GM23338 (cell line): ENCODE results near the gene TCL1A. TPM values are rescaled to one million over a fixed set of nuclear protein-coding genes. Genes with fewer than 3 reads are reported as not detected.

Source experiments
- ATAC-seq: fragments of 200-7000 bp; cut with Tn5 transposase; 3 replicates; pipeline ENCODE4 v1.9.1; 2020
- DNase-seq: peaks from one replicate; pipeline ENCODE4 v3.0.0-alpha.2; 2015; ENCODE audit warnings: low spot score
- H2AFZ ChIP-seq: fragments of 200-600 bp; sonication (generic); 2 replicates; pipeline ENCODE4 v1.8.0; 2016; ENCODE audit warnings: antibody characterized with exemption, mild to moderate bottlenecking, moderate library complexity
- H3F3A ChIP-seq: fragments of 200-600 bp; sonication (generic); replicated peaks from 2 replicates; pipeline ENCODE4 v1.8.0; 2017; ENCODE audit warnings: antibody characterized with exemption, mixed run types, low read depth
- H3K27ac ChIP-seq: fragments of 200-600 bp; sonication (generic); 2 replicates; pipeline ENCODE4 v1.6.1; 2016; ENCODE audit warnings: low read depth
- H3K27me3 ChIP-seq: fragments of 200-600 bp; sonication (generic); 2 replicates; pipeline ENCODE4 v1.8.0; 2016; ENCODE audit warnings: mild to moderate bottlenecking, mixed run types, moderate library complexity; ENCODE audit not compliant: insufficient read depth
- H3K36me3 ChIP-seq: fragments of 200-600 bp; sonication (generic); 2 replicates; pipeline ENCODE4 v1.8.0; 2016; ENCODE audit warnings: mild to moderate bottlenecking; ENCODE audit not compliant: insufficient read depth
- H3K4me1 ChIP-seq: fragments of 200-600 bp; sonication (generic); 2 replicates; pipeline ENCODE4 v1.8.0; 2016; ENCODE audit warnings: mild to moderate bottlenecking, moderate library complexity; ENCODE audit not compliant: insufficient read depth
- H3K4me2 ChIP-seq: fragments of 200-600 bp; sonication (generic); 2 replicates; pipeline ENCODE4 v1.7.1; 2017; ENCODE audit warnings: mixed run types
- H3K4me3 ChIP-seq: fragments of 200-600 bp; sonication (generic); 2 replicates; pipeline ENCODE4 v1.6.1; 2016; ENCODE audit warnings: mixed run types
- H3K79me2 ChIP-seq: fragments of 200-600 bp; sonication (generic); replicated peaks from 2 replicates; pipeline ENCODE4 v1.8.0; 2017; ENCODE audit warnings: mild to moderate bottlenecking; ENCODE audit not compliant: insufficient read depth
- H3K9me2 ChIP-seq: fragments of 200-600 bp; sonication (generic); 2 replicates; pipeline ENCODE4 v1.8.0; 2017; ENCODE audit not compliant: insufficient read depth
- H4K20me1 ChIP-seq: fragments of 200-600 bp; sonication (generic); replicated peaks from 2 replicates; pipeline ENCODE4 v1.8.0; 2017; ENCODE audit warnings: mild to moderate bottlenecking; ENCODE audit not compliant: insufficient read depth
- H3K27ac Mint-ChIP-seq: 2 replicates; pipeline ENCODE4 v1.8.0; 2020; ENCODE audit warnings: inconsistent platforms, mild to moderate bottlenecking, moderate library complexity, mixed read lengths
- H3K27me3 Mint-ChIP-seq: 3 replicates; pipeline ENCODE4 v1.8.0; 2022; ENCODE audit warnings: low read depth, mild to moderate bottlenecking, moderate library complexity, mixed read lengths, inconsistent platforms; ENCODE audit not compliant: insufficient read depth, poor library complexity
- H3K36me3 Mint-ChIP-seq: 3 replicates; pipeline ENCODE4 v1.8.0; 2021; ENCODE audit warnings: low read depth, mild to moderate bottlenecking, inconsistent platforms, moderate library complexity, mixed read lengths
- H3K4me1 Mint-ChIP-seq: 3 replicates; pipeline ENCODE4 v1.8.0; 2020; ENCODE audit warnings: mild to moderate bottlenecking, inconsistent platforms, mixed read lengths
- H3K4me3 Mint-ChIP-seq: 3 replicates; pipeline ENCODE4 v1.8.0; 2021; ENCODE audit warnings: moderate library complexity, mild to moderate bottlenecking, inconsistent platforms, mixed read lengths
- H3K9me3 Mint-ChIP-seq: 3 replicates; pipeline ENCODE4 v1.8.0; 2020; ENCODE audit warnings: moderate library complexity, mild to moderate bottlenecking, inconsistent platforms, mixed read lengths
- CREB1 ChIP-seq: fragments of 250-450 bp; sonication (Bioruptor Pico); IDR thresholded peaks from 2 replicates; pipeline ENCODE4 v1.5.0; 2020; ENCODE audit warnings: low read depth, mild to moderate bottlenecking, moderate library complexity
- CTCF ChIP-seq, 2 experiments: fragments of 200-600 bp in 1 of 2; sonication (generic) in 1 of 2; conservative IDR thresholded peaks; 2 replicates each; pipeline versions ENCODE4 v1.5.1 to v1.6.1; 2016 to 2017; ENCODE audit warnings: antibody characterized with exemption in 2 of 2, low read depth in 2 of 2, mild to moderate bottlenecking in 2 of 2, moderate library complexity in 1 of 2
- EZH2 ChIP-seq: fragments of 200-600 bp; sonication (generic); IDR thresholded peaks from one replicate; pipeline ENCODE4 v1.8.0; 2017; ENCODE audit warnings: antibody characterized with exemption, mild to moderate bottlenecking, low read depth; ENCODE audit not compliant: unreplicated experiment
- EZH2phosphoT487 ChIP-seq: fragments of 200-600 bp; sonication (generic); IDR thresholded peaks from one replicate; pipeline ENCODE4 v1.8.1; 2018; ENCODE audit warnings: antibody characterized with exemption; ENCODE audit not compliant: unreplicated experiment
- JUNB ChIP-seq: IDR thresholded peaks from one replicate; pipeline ENCODE4 v1.6.1; 2016; ENCODE audit warnings: antibody characterized with exemption; ENCODE audit not compliant: unreplicated experiment
- NANOG ChIP-seq: IDR thresholded peaks from 2 replicates; pipeline ENCODE4 v1.6.1; 2016; ENCODE audit warnings: antibody characterized with exemption, borderline replicate concordance
- REST ChIP-seq: IDR thresholded peaks from one replicate; pipeline ENCODE4 v1.6.1; 2018; ENCODE audit warnings: antibody characterized with exemption; ENCODE audit not compliant: unreplicated experiment
- STAT1 ChIP-seq: IDR thresholded peaks from one replicate; pipeline ENCODE4 v1.6.1; 2016; ENCODE audit warnings: antibody characterized with exemption; ENCODE audit not compliant: unreplicated experiment
- ZNF114 ChIP-seq: fragments of 250-450 bp; sonication (Bioruptor Pico); IDR thresholded peaks from 2 replicates; pipeline ENCODE4 v1.5.0; 2020; ENCODE audit warnings: mild to moderate bottlenecking, moderate library complexity
- ZNF331 ChIP-seq: fragments of 250-450 bp; sonication (Bioruptor Pico); IDR thresholded peaks from 2 replicates; pipeline ENCODE4 v1.5.0; 2020; ENCODE audit warnings: low read depth, mild to moderate bottlenecking, moderate library complexity
- polyA plus RNA-seq: library from polyadenylated mRNA; unstranded; fragments of >200 nt; fragmentation: Nextera tagmentation; extraction: Ambion mirVana; gene quantifications from 2 replicates; pipeline ENCODE4 v1.2.1, GENCODE V29; 2016
- total RNA-seq: library from RNA; depleted of rRNA; stranded (reverse); fragments of >200 nt; shearing (Covaris generic); gene quantifications from 2 replicates; pipeline ENCODE4 v1.2.3, GENCODE V29; 2014
- TF ChIP-seq, protein P1 (sequence below): fragments of 250-450 bp; sonication (Bioruptor Pico); IDR thresholded peaks from 2 replicates; pipeline ENCODE4 v1.5.0; 2020; ENCODE audit warnings: mild to moderate bottlenecking, moderate library complexity
- TF ChIP-seq, protein P2 (sequence below): IDR thresholded peaks from 2 replicates; pipeline ENCODE4 v1.6.1; 2016; ENCODE audit warnings: antibody characterized with exemption

The TCL1A gene
- total and polyA plus RNA-seq, 2 experiments from 2014 or later: 3.6 to 5.3 TPM

DNA sequence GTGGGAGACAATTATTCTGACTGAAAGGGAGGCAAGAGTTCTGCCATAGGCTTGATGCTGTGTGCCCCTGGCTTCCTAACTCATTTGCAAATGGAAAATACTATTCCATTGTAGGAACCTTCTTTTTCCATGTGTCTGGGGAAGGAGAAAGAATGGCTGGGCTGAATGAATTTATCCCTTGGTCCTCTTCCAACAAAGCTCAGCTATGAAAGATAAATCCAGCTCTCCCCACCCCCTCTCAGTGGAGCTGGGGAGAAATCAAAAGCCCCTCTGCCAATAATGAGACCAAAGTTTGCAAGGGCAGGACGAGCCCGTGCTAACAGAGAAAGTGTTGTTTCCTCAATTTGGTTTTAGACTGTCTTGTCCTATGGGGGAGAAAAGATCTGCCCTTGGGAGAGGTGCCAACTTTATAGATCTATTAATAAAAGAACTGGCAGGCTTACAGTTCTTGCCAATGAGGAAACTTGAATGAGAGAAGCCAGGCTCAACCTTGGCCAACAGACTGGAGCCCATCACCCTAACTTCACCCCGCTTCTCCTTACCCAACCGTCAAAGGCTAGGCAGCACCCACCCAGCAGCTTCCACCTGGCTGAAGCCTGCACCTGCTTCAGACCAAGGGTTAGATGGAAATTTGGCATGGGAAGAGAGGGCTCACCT lies 36.6 kb downstream of the TCL1A start:
- H3K9me3 Mint-ChIP-seq: peaks cover 16% of the 10 kb centered on the region
- peaks cover 2% of the 10 kb centered on the region for H3K27me3 Mint-ChIP-seq

More for the DNA sequence above, 36.6 kb downstream of the TCL1A start:
- no peaks in the 10 kb centered on the region for H4K20me1 ChIP-seq
- H3K27ac ChIP-seq: no peak overlapping the region
- no peaks in the 10 kb centered on the region for H3F3A ChIP-seq
- H3K27ac Mint-ChIP-seq: no peak overlapping the region
- no peak overlapping the region for H3K4me2 ChIP-seq
- H3K79me2 ChIP-seq: no peaks in the 10 kb centered on the region
- H3K27me3 ChIP-seq: no peaks in the 10 kb centered on the region
- no peak for ATAC-seq
- no peak for TF ChIP-seq ZNF331
- TF ChIP-seq NANOG: no peak
- TF ChIP-seq CREB1 (CRISPR knock-in tag): no peak
- TF ChIP-seq, protein P1, sequence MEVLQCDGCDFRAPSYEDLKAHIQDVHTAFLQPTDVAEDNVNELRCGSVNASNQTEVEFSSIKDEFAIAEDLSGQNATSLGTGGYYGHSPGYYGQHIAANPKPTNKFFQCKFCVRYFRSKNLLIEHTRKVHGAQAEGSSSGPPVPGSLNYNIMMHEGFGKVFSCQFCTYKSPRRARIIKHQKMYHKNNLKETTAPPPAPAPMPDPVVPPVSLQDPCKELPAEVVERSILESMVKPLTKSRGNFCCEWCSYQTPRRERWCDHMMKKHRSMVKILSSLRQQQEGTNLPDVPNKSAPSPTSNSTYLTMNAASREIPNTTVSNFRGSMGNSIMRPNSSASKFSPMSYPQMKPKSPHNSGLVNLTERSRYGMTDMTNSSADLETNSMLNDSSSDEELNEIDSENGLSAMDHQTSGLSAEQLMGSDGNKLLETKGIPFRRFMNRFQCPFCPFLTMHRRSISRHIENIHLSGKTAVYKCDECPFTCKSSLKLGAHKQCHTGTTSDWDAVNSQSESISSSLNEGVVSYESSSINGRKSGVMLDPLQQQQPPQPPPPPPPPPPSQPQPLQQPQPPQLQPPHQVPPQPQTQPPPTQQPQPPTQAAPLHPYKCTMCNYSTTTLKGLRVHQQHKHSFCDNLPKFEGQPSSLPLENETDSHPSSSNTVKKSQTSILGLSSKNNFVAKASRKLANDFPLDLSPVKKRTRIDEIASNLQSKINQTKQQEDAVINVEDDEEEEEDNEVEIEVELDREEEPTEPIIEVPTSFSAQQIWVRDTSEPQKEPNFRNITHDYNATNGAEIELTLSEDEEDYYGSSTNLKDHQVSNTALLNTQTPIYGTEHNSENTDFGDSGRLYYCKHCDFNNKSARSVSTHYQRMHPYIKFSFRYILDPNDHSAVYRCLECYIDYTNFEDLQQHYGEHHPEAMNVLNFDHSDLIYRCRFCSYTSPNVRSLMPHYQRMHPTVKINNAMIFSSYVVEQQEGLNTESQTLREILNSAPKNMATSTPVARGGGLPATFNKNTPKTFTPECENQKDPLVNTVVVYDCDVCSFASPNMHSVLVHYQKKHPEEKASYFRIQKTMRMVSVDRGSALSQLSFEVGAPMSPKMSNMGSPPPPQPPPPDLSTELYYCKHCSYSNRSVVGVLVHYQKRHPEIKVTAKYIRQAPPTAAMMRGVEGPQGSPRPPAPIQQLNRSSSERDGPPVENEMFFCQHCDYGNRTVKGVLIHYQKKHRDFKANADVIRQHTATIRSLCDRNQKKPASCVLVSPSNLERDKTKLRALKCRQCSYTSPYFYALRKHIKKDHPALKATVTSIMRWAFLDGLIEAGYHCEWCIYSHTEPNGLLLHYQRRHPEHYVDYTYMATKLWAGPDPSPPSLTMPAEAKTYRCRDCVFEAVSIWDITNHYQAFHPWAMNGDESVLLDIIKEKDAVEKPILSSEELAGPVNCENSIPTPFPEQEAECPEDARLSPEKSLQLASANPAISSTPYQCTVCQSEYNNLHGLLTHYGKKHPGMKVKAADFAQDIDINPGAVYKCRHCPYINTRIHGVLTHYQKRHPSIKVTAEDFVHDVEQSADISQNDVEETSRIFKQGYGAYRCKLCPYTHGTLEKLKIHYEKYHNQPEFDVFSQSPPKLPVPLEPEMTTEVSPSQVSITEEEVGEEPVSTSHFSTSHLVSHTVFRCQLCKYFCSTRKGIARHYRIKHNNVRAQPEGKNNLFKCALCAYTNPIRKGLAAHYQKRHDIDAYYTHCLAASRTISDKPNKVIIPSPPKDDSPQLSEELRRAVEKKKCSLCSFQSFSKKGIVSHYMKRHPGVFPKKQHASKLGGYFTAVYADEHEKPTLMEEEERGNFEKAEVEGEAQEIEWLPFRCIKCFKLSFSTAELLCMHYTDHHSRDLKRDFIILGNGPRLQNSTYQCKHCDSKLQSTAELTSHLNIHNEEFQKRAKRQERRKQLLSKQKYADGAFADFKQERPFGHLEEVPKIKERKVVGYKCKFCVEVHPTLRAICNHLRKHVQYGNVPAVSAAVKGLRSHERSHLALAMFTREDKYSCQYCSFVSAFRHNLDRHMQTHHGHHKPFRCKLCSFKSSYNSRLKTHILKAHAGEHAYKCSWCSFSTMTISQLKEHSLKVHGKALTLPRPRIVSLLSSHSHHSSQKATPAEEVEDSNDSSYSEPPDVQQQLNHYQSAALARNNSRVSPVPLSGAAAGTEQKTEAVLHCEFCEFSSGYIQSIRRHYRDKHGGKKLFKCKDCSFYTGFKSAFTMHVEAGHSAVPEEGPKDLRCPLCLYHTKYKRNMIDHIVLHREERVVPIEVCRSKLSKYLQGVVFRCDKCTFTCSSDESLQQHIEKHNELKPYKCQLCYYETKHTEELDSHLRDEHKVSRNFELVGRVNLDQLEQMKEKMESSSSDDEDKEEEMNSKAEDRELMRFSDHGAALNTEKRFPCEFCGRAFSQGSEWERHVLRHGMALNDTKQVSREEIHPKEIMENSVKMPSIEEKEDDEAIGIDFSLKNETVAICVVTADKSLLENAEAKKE (CRISPR knock-in tag): no peak
- no peak for TF ChIP-seq EZH2
- no peak for TF ChIP-seq CTCF (conservative IDR thresholded peaks at IDR 0.05; ENCODE audit: low read depth in 2 of 2)
- no peak for TF ChIP-seq STAT1
- TF ChIP-seq, protein P2, sequence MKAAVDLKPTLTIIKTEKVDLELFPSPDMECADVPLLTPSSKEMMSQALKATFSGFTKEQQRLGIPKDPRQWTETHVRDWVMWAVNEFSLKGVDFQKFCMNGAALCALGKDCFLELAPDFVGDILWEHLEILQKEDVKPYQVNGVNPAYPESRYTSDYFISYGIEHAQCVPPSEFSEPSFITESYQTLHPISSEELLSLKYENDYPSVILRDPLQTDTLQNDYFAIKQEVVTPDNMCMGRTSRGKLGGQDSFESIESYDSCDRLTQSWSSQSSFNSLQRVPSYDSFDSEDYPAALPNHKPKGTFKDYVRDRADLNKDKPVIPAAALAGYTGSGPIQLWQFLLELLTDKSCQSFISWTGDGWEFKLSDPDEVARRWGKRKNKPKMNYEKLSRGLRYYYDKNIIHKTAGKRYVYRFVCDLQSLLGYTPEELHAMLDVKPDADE: no peak
- TF ChIP-seq REST: no peak
- no peak for TF ChIP-seq JUNB
- no peak for TF ChIP-seq ZNF114 (CRISPR knock-in tag)
- no peak for TF ChIP-seq EZH2phosphoT487
- peaks cover 4% of the 10 kb centered on the region for H3K4me1 ChIP-seq
- H3K36me3 ChIP-seq: no peaks in the 10 kb centered on the region
- peaks cover 15% of the 10 kb centered on the region; the same call in 1 of the 2 replicates for H3K9me2 ChIP-seq
- peaks cover 4% of the 10 kb centered on the region; the same call in 2 of the 3 replicates for H3K36me3 Mint-ChIP-seq
- no peak overlapping the region for H2AFZ ChIP-seq
- no peak overlapping the region for H3K4me3 ChIP-seq
- DNase-seq: no peak
- H3K4me3 Mint-ChIP-seq: no peak overlapping the region
- peaks cover 14% of the 10 kb centered on the region for H3K4me1 Mint-ChIP-seq
